ENCODE data around the gene DGCR2. TPM values are rescaled to one million over a fixed set of nuclear protein-coding genes. Genes with fewer than 3 reads are reported as not detected.

The DGCR2 gene
- total and polyA plus RNA-seq, 2 experiments from 2014 or later, result 18.5 to 83.0 TPM

DNA sequence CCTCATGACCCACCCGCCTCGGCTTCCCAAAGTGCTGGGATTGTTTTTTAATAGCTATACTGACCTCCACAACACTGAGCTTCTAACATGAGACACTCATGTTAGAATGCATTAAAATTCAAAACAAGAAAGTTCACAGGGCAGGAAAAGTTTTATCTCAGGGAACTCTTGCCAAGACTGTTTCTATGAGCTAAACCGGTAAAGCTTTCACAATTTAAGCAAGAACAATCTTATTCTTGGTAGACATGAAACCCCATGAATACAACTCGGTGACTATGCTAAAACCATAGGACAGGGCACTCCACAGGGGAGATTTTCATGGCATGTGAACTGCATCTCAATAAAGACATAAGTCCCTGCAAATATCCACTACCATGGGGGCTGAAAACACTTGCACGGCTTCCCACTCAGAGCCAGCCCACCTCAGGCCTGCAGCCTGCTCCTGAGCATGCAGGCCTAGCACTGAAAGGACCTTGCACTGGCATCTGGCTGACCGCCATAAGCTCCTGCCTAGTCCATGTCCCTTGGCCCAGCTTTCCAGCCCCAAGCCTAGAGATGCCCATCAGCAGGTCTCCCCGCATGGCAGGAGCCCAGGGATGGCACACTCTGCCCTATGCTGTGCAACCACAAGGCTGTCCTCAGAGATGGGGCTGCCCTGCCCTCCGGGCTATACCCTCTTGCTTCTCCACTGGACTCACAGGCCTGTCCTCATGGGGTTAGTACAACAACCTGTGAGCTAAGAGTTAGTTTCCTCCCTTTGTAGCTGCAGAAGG is 58.4 kb downstream of the DGCR2 start:
- H3K36me3 Mint-ChIP-seq (ENCODE audit: low read depth), result peaks cover 42% of the 10 kb centered on the region
- H3K27me3 ChIP-seq (ENCODE audit: insufficient read depth), result no peaks in the 10 kb centered on the region
- H2AFZ ChIP-seq, result no peak overlapping the region
- H3K4me1 Mint-ChIP-seq, result no peaks in the 10 kb centered on the region
- no peak overlapping the region for H3K4me3 ChIP-seq
- H3K4me2 ChIP-seq, result no peak overlapping the region
- H3K27ac ChIP-seq (ENCODE audit: low read depth), result no peak overlapping the region
- no peaks in the 10 kb centered on the region for H3K79me2 ChIP-seq (replicated peaks; ENCODE audit: insufficient read depth)
- H3K4me1 ChIP-seq (ENCODE audit: insufficient read depth), result no peaks in the 10 kb centered on the region
- H3F3A ChIP-seq (replicated peaks; ENCODE audit: low read depth), result no peaks in the 10 kb centered on the region
- peaks cover 4% of the 10 kb centered on the region for H3K27me3 Mint-ChIP-seq (ENCODE audit: insufficient read depth, low read depth, poor library complexity)
- ATAC-seq (no peak), DNase-seq (ENCODE audit: low spot score) (no peak)
- H3K9me3 Mint-ChIP-seq, result no peaks in the 10 kb centered on the region
- TF ChIP-seq, protein P1, sequence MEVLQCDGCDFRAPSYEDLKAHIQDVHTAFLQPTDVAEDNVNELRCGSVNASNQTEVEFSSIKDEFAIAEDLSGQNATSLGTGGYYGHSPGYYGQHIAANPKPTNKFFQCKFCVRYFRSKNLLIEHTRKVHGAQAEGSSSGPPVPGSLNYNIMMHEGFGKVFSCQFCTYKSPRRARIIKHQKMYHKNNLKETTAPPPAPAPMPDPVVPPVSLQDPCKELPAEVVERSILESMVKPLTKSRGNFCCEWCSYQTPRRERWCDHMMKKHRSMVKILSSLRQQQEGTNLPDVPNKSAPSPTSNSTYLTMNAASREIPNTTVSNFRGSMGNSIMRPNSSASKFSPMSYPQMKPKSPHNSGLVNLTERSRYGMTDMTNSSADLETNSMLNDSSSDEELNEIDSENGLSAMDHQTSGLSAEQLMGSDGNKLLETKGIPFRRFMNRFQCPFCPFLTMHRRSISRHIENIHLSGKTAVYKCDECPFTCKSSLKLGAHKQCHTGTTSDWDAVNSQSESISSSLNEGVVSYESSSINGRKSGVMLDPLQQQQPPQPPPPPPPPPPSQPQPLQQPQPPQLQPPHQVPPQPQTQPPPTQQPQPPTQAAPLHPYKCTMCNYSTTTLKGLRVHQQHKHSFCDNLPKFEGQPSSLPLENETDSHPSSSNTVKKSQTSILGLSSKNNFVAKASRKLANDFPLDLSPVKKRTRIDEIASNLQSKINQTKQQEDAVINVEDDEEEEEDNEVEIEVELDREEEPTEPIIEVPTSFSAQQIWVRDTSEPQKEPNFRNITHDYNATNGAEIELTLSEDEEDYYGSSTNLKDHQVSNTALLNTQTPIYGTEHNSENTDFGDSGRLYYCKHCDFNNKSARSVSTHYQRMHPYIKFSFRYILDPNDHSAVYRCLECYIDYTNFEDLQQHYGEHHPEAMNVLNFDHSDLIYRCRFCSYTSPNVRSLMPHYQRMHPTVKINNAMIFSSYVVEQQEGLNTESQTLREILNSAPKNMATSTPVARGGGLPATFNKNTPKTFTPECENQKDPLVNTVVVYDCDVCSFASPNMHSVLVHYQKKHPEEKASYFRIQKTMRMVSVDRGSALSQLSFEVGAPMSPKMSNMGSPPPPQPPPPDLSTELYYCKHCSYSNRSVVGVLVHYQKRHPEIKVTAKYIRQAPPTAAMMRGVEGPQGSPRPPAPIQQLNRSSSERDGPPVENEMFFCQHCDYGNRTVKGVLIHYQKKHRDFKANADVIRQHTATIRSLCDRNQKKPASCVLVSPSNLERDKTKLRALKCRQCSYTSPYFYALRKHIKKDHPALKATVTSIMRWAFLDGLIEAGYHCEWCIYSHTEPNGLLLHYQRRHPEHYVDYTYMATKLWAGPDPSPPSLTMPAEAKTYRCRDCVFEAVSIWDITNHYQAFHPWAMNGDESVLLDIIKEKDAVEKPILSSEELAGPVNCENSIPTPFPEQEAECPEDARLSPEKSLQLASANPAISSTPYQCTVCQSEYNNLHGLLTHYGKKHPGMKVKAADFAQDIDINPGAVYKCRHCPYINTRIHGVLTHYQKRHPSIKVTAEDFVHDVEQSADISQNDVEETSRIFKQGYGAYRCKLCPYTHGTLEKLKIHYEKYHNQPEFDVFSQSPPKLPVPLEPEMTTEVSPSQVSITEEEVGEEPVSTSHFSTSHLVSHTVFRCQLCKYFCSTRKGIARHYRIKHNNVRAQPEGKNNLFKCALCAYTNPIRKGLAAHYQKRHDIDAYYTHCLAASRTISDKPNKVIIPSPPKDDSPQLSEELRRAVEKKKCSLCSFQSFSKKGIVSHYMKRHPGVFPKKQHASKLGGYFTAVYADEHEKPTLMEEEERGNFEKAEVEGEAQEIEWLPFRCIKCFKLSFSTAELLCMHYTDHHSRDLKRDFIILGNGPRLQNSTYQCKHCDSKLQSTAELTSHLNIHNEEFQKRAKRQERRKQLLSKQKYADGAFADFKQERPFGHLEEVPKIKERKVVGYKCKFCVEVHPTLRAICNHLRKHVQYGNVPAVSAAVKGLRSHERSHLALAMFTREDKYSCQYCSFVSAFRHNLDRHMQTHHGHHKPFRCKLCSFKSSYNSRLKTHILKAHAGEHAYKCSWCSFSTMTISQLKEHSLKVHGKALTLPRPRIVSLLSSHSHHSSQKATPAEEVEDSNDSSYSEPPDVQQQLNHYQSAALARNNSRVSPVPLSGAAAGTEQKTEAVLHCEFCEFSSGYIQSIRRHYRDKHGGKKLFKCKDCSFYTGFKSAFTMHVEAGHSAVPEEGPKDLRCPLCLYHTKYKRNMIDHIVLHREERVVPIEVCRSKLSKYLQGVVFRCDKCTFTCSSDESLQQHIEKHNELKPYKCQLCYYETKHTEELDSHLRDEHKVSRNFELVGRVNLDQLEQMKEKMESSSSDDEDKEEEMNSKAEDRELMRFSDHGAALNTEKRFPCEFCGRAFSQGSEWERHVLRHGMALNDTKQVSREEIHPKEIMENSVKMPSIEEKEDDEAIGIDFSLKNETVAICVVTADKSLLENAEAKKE (CRISPR knock-in tag; IDR thresholded peaks at IDR 0.05), result no peak
- TF ChIP-seq CREB1 (CRISPR knock-in tag; IDR thresholded peaks at IDR 0.05; ENCODE audit: low read depth) (no peak), NANOG (IDR thresholded peaks at IDR 0.05; ENCODE audit: borderline replicate concordance) (no peak), JUNB (IDR thresholded peaks at IDR 0.05; ENCODE audit: unreplicated experiment) (no peak), POLR2AphosphoS5 (IDR thresholded peaks at IDR 0.05; ENCODE audit: low read depth) (no peak), EZH2 (IDR thresholded peaks at IDR 0.05; ENCODE audit: low read depth, unreplicated experiment) (no peak), EZH2phosphoT487 (IDR thresholded peaks at IDR 0.05; ENCODE audit: unreplicated experiment) (no peak), STAT1 (IDR thresholded peaks at IDR 0.05; ENCODE audit: unreplicated experiment) (no peak), ZNF331 (CRISPR knock-in tag; IDR thresholded peaks at IDR 0.05; ENCODE audit: low read depth) (no peak), ZNF114 (CRISPR knock-in tag; IDR thresholded peaks at IDR 0.05) (no peak), REST (IDR thresholded peaks at IDR 0.05; ENCODE audit: unreplicated experiment) (no peak), ETS1 (IDR thresholded peaks at IDR 0.05) (no peak)
- TF ChIP-seq, protein P2, sequence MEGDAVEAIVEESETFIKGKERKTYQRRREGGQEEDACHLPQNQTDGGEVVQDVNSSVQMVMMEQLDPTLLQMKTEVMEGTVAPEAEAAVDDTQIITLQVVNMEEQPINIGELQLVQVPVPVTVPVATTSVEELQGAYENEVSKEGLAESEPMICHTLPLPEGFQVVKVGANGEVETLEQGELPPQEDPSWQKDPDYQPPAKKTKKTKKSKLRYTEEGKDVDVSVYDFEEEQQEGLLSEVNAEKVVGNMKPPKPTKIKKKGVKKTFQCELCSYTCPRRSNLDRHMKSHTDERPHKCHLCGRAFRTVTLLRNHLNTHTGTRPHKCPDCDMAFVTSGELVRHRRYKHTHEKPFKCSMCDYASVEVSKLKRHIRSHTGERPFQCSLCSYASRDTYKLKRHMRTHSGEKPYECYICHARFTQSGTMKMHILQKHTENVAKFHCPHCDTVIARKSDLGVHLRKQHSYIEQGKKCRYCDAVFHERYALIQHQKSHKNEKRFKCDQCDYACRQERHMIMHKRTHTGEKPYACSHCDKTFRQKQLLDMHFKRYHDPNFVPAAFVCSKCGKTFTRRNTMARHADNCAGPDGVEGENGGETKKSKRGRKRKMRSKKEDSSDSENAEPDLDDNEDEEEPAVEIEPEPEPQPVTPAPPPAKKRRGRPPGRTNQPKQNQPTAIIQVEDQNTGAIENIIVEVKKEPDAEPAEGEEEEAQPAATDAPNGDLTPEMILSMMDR (conservative IDR thresholded peaks at IDR 0.05; ENCODE audit: low read depth in 2 of 2), result no peak
- H3K9me2 ChIP-seq (ENCODE audit: insufficient read depth), result no peaks in the 10 kb centered on the region
- no peak overlapping the region for H3K4me3 Mint-ChIP-seq
- H4K20me1 ChIP-seq (replicated peaks; ENCODE audit: insufficient read depth), result peaks cover 11% of the 10 kb centered on the region; the same call in 1 of the 2 replicates
- H3K27ac Mint-ChIP-seq, result no peak overlapping the region
- H3K36me3 ChIP-seq (ENCODE audit: insufficient read depth), result no peaks in the 10 kb centered on the region

All from GM23338 (cell line).